Measurements from ENCODE around the gene PRAC2. TPM values are rescaled to one million over a fixed set of nuclear protein-coding genes. Genes with fewer than 3 reads are reported as not detected.
"Not testable (repeated sequence)": the region's sequence is repeated elsewhere in the genome, so short reads cannot be mapped to it uniquely, and the experiment has no call there.

The PRAC2 gene
- polyA plus RNA-seq, 1 donor (not counting 4 experiments of a cell fraction or from before 2014, with no cell fraction given): not detected

GRCh38 chr17:48711128-48711527 is 11.9 kb upstream of the PRAC2 start:
- Histone ChIP-seq H3K9me1 (ENCODE audit: control insufficient read depth, extremely low read depth, insufficient read depth, low read length) (no peaks in the 10 kb centered on the region), H3K9ac (ENCODE audit: control insufficient read depth, extremely low read depth, insufficient read depth, low read length) (no peak overlapping the region), H3K27me3 (ENCODE audit: control insufficient read depth, extremely low read depth, insufficient read depth, low read length) (peaks cover 46% of the 10 kb centered on the region), H3K27ac (ENCODE audit: control insufficient read depth, insufficient read depth, low read length) (no peak overlapping the region), H3K4me1 (ENCODE audit: control insufficient read depth, extremely low read depth, insufficient read depth, low read length) (no peaks in the 10 kb centered on the region), H4K20me1 (ENCODE audit: control insufficient read depth, extremely low read depth, insufficient read depth, low read length) (no peaks in the 10 kb centered on the region), H3K9me3 (ENCODE audit: control insufficient read depth, low read depth, low read length) (no peaks in the 10 kb centered on the region), H3K4me3 (ENCODE audit: control insufficient read depth in 2 of 3, extremely low read depth in 1 of 3, insufficient read depth in 2 of 3, low read depth in 1 of 3, low read length in 3 of 3) (no peak overlapping the region), H2AFZ (ENCODE audit: control insufficient read depth, low read length) (no peak overlapping the region), H3K4me2 (ENCODE audit: control insufficient read depth, extremely low read depth, insufficient read depth, low read depth, low read length) (no peak overlapping the region), H3K36me3 (ENCODE audit: control insufficient read depth in 2 of 2, extremely low read depth in 1 of 2, insufficient read depth in 2 of 2, low read length in 2 of 2) (no peaks in the 10 kb centered on the region), H3K79me2 (ENCODE audit: control insufficient read depth, insufficient read depth, low read length) (no peaks in the 10 kb centered on the region)
- no peak for DNase-seq (ENCODE audit: low read depth, low spot score)
- dilution Hi-C loops (cut with MboI; ENCODE audit: extremely low pct_ligation_motif_present, low sequenced_read_pairs): no loop called here
- no peak for FAIRE-seq
- TF ChIP-seq, protein P1, sequence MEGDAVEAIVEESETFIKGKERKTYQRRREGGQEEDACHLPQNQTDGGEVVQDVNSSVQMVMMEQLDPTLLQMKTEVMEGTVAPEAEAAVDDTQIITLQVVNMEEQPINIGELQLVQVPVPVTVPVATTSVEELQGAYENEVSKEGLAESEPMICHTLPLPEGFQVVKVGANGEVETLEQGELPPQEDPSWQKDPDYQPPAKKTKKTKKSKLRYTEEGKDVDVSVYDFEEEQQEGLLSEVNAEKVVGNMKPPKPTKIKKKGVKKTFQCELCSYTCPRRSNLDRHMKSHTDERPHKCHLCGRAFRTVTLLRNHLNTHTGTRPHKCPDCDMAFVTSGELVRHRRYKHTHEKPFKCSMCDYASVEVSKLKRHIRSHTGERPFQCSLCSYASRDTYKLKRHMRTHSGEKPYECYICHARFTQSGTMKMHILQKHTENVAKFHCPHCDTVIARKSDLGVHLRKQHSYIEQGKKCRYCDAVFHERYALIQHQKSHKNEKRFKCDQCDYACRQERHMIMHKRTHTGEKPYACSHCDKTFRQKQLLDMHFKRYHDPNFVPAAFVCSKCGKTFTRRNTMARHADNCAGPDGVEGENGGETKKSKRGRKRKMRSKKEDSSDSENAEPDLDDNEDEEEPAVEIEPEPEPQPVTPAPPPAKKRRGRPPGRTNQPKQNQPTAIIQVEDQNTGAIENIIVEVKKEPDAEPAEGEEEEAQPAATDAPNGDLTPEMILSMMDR (optimal IDR thresholded peaks at IDR 0.05 in 1 of 3, IDR thresholded peaks at IDR 0.05 in 1 of 3, conservative IDR thresholded peaks at IDR 0.05 in 1 of 3; ENCODE audit: extremely low read depth in 1 of 3, insufficient read depth in 2 of 3, low read length in 3 of 3): no peak
- TF ChIP-seq EZH2 (IDR thresholded peaks at IDR 0.05; ENCODE audit: low read length): no peak

DNA sequence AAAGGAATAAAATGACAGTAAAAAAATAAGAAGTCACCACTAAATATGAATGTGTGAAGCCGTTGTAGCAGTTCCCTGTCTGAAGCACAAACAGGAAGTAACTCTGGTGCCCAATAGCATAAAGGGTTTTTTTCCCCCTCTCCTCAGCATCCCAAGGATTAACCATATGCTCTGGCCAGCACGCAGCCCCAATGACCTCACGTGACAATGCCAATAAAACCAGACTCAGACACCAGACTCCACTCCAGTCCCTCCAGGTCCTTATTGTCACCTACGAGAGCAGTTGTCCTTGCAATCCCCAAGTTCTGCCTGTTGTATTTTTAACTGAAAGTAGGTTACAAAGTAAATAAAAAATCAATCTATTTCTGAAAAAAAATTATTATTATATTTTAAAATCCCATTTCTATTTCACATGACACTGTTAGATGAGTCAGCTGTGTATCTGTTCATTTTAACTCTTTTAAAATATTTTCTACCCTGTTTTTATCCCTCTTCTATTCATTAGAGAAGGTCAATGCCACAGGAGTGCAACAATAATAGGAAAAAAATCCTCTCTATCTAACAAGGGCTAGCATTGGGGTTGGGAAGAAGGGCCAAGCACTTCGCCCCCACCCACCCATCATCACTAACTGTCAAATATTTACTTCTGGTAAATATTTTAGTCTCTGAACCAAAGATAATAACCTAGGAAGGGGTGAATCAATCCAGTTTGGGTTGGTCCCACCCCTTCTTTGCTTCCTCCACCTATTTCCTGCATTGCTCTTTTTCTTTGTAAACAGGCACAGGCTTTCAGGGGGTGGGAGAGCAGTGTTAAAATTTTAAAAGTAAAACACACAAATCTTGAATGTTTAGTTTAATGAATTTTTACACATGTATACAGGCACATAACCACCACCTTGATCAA is 7.2 kb upstream of the PRAC2 start:
- H3K9me3 ChIP-seq (ENCODE audit: control insufficient read depth, low read depth, low read length): no peaks in the 10 kb centered on the region
- H3K36me3 ChIP-seq (ENCODE audit: control insufficient read depth in 2 of 2, extremely low read depth in 1 of 2, insufficient read depth in 2 of 2, low read length in 2 of 2): no peaks in the 10 kb centered on the region
- H3K4me1 ChIP-seq (ENCODE audit: control insufficient read depth, extremely low read depth, insufficient read depth, low read length): no peaks in the 10 kb centered on the region
- H3K4me2 ChIP-seq (ENCODE audit: control insufficient read depth, extremely low read depth, insufficient read depth, low read depth, low read length): no peak overlapping the region
- no peak overlapping the region for H3K4me3 ChIP-seq (ENCODE audit: control insufficient read depth in 2 of 3, extremely low read depth in 1 of 3, insufficient read depth in 2 of 3, low read depth in 1 of 3, low read length in 3 of 3)
- H3K27me3 ChIP-seq (ENCODE audit: control insufficient read depth, extremely low read depth, insufficient read depth, low read length): peaks cover 70% of the 10 kb centered on the region
- no peak overlapping the region for H2AFZ ChIP-seq (ENCODE audit: control insufficient read depth, low read length)
- peaks cover 7% of the 10 kb centered on the region for H4K20me1 ChIP-seq (ENCODE audit: control insufficient read depth, extremely low read depth, insufficient read depth, low read length)
- H3K79me2 ChIP-seq (ENCODE audit: control insufficient read depth, insufficient read depth, low read length): no peaks in the 10 kb centered on the region
- no peak for FAIRE-seq
- DNase-seq (ENCODE audit: low read depth, low spot score): no peak
- H3K9me1 ChIP-seq (ENCODE audit: control insufficient read depth, extremely low read depth, insufficient read depth, low read length): no peaks in the 10 kb centered on the region
- H3K27ac ChIP-seq (ENCODE audit: control insufficient read depth, insufficient read depth, low read length): no peak overlapping the region
- H3K9ac ChIP-seq (ENCODE audit: control insufficient read depth, extremely low read depth, insufficient read depth, low read length): no peak overlapping the region
- TF ChIP-seq, protein P1 (optimal IDR thresholded peaks at IDR 0.05 in 1 of 3, IDR thresholded peaks at IDR 0.05 in 1 of 3, conservative IDR thresholded peaks at IDR 0.05 in 1 of 3; ENCODE audit: extremely low read depth in 1 of 3, insufficient read depth in 2 of 3, low read length in 3 of 3): no peak
- TF ChIP-seq EZH2 (IDR thresholded peaks at IDR 0.05; ENCODE audit: low read length): no peak
- dilution Hi-C loops (cut with MboI; ENCODE audit: extremely low pct_ligation_motif_present, low sequenced_read_pairs): no loop called here

DNA sequence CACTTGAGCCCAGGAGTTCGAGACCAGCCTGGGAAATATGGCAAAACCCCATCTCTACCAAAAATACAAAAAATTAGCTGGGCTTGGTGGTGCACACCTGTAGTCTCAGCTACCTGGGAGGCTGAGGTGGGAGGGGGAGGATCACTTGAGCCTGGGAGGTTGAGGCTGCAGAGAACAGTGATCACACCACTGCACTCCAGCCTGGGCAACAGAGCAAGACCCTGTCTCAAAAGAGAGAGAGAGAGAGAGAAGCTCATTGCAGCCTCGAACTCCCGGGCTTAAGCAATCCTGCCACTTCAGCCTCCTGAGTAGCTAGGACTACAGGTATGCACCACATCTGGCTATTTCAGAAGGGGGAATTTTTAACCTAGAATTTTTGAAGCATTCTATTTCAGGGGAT is 6.4 kb upstream of the PRAC2 start:
- H2AFZ ChIP-seq (ENCODE audit: control insufficient read depth, low read length); H3K9me3 ChIP-seq (ENCODE audit: control insufficient read depth, low read depth, low read length); H3K9me1 ChIP-seq (ENCODE audit: control insufficient read depth, extremely low read depth, insufficient read depth, low read length); H3K4me1 ChIP-seq (ENCODE audit: control insufficient read depth, extremely low read depth, insufficient read depth, low read length); H3K27ac ChIP-seq (ENCODE audit: control insufficient read depth, insufficient read depth, low read length); dilution Hi-C loops (cut with MboI; ENCODE audit: extremely low pct_ligation_motif_present, low sequenced_read_pairs); FAIRE-seq; H3K79me2 ChIP-seq (ENCODE audit: control insufficient read depth, insufficient read depth, low read length); H3K36me3 ChIP-seq (ENCODE audit: control insufficient read depth in 2 of 2, extremely low read depth in 1 of 2, insufficient read depth in 2 of 2, low read length in 2 of 2); H3K4me3 ChIP-seq (ENCODE audit: control insufficient read depth in 2 of 3, extremely low read depth in 1 of 3, insufficient read depth in 2 of 3, low read depth in 1 of 3, low read length in 3 of 3); H4K20me1 ChIP-seq (ENCODE audit: control insufficient read depth, extremely low read depth, insufficient read depth, low read length); H3K9ac ChIP-seq (ENCODE audit: control insufficient read depth, extremely low read depth, insufficient read depth, low read length); H3K4me2 ChIP-seq (ENCODE audit: control insufficient read depth, extremely low read depth, insufficient read depth, low read depth, low read length); DNase-seq (ENCODE audit: low read depth, low spot score): not testable (repeated sequence)
- H3K27me3 ChIP-seq (ENCODE audit: control insufficient read depth, extremely low read depth, insufficient read depth, low read length): peaks cover 75% of the 10 kb centered on the region

Measured in keratinocyte (primary cell).